K562 (cell line): ENCODE data around the gene DARS2. TPM values are rescaled to one million over a fixed set of nuclear protein-coding genes. Genes with fewer than 3 reads are reported as not detected.

Source experiments
- CBFA2T2 ChIP-seq: fragments of 450-650 bp; conservative IDR thresholded peaks from 2 replicates; pipeline ENCODE4 v1.6.1; 2017; ENCODE audit warnings: mild to moderate bottlenecking
- CREB3L1 ChIP-seq: fragments of 450-650 bp; IDR thresholded peaks from 2 replicates; pipeline ENCODE4 v1.6.1; 2014; ENCODE audit warnings: low read depth, mild to moderate bottlenecking, moderate library complexity, borderline replicate concordance
- EGR1 ChIP-seq: fragments of 450-650 bp; conservative IDR thresholded peaks from 2 replicates; pipeline ENCODE4 v1.6.1; 2017; ENCODE audit warnings: mild to moderate bottlenecking
- FIP1L1 ChIP-seq: fragments of 200-400 bp; formaldehyde crosslinking; IDR thresholded peaks from 2 replicates; pipeline ENCODE4 v1.6.1; 2018; ENCODE audit warnings: mild to moderate bottlenecking, low read depth, low read length; ENCODE audit not compliant: poor library complexity, severe bottlenecking
- MED1 ChIP-seq: sonication (generic); formaldehyde crosslinking; IDR thresholded peaks from 2 replicates; pipeline ENCODE4 v1.8.1; 2023; ENCODE audit warnings: missing genetic modification reagents, borderline replicate concordance
- MGA ChIP-seq: fragments of 450-650 bp; IDR thresholded peaks from 2 replicates; pipeline ENCODE4 v1.6.1; 2016; ENCODE audit warnings: mild to moderate bottlenecking, moderate library complexity
- SMARCC2 ChIP-seq: fragments of 450-650 bp; IDR thresholded peaks from 2 replicates; pipeline ENCODE4 v1.6.1; 2017; ENCODE audit warnings: antibody characterized with exemption, moderate library complexity, mild to moderate bottlenecking, low read depth
- ZHX1 ChIP-seq: fragments of 150-350 bp; conservative IDR thresholded peaks from 2 replicates; pipeline ENCODE4 v1.6.1; 2014; ENCODE audit warnings: low read length
- ZKSCAN3 ChIP-seq: fragments of 250-450 bp; sonication (Bioruptor Pico); IDR thresholded peaks from 2 replicates; pipeline ENCODE4 v1.4.0; 2020
- ZNF12 ChIP-seq: sonication (generic); formaldehyde crosslinking; IDR thresholded peaks from 2 replicates; pipeline ENCODE4 v1.4.0; 2020; ENCODE audit warnings: mild to moderate bottlenecking, missing genetic modification reagents
- ZNF699 ChIP-seq: fragments of 250-450 bp; sonication (Bioruptor Pico); IDR thresholded peaks from 2 replicates; pipeline ENCODE4 v1.8.0; 2021; ENCODE audit warnings: mild to moderate bottlenecking, moderate library complexity; ENCODE audit not compliant: insufficient replicate concordance
- ZNF830 ChIP-seq: fragments of 250-450 bp; sonication (Bioruptor Pico); IDR thresholded peaks from 2 replicates; pipeline ENCODE4 v1.5.0; 2021; ENCODE audit warnings: mild to moderate bottlenecking
- polyA plus RNA-seq, 8 experiments: library from polyadenylated mRNA; depleted of rRNA in 4 of 8; stranded (reverse) in 5 of 8; unstranded in 3 of 8; fragments of >200 nt; fragmentation: Nextera tagmentation in 2 of 8; fragmentation: Illumina TruSeq in 1 of 8; extraction: Ambion mirVana in 2 of 8; extraction: Trizol in 1 of 8; gene quantifications; 2 replicates each; pipeline versions ENCODE4 v1.2.1 to v1.2.3, GENCODE V29; 2011 to 2014; ENCODE audit warnings: inconsistent platforms in 1 of 8, missing spikeins in 1 of 8
- total RNA-seq, 7 experiments: library from RNA; depleted of rRNA in 6 of 7; stranded (reverse); fragments of >200 nt in 6 of 7; fragmentation: Illumina TruSeq in 2 of 7; extraction: Trizol in 2 of 7; gene quantifications; 2 replicates each; pipeline versions ENCODE4 v1.2.1 to v1.2.3, GENCODE V29; 2011 to 2021; ENCODE audit warnings: low replicate concordance in 1 of 7

The DARS2 gene
- total and polyA plus RNA-seq, 9 of the 15 experiments (the other 6 are each of a cell fraction or from before 2014, with no cell fraction given), result 36.4 to 96.7 (median 68.6) TPM

- TF ChIP-seq MGA (no peak), MED1 (0 out of 2 replicates have a peak, but pooled peaks have one; percentile 51), ZHX1 (no peak), SMARCC2 (no peak), ZKSCAN3 (CRISPR knock-in tag) (no peak), EGR1 (no peak), FIP1L1 (no peak), ZNF699 (CRISPR knock-in tag) (no peak), ZNF12 (CRISPR knock-in tag) (no peak; the same call in 1 of the 2 replicates), CREB3L1 (no peak), CBFA2T2 (no peak), ZNF830 (no peak)
These were observed 42.8 kb downstream of the DARS2 start (continued) for GRCh38 chr1:173867141-173867752.
